Type B pancreatic cell (in vitro differentiated cells): Measurements from ENCODE around the gene MOV10. TPM values are rescaled to one million over a fixed set of nuclear protein-coding genes. Genes with fewer than 3 reads are reported as not detected.

Source experiments
- DNase-seq: peaks from one replicate; pipeline ENCODE4 v3.0.0; 2021; ENCODE audit warnings: mixed read lengths; ENCODE audit not compliant: unreplicated experiment; ENCODE audit errors: extremely low spot score
- H3K27ac Mint-ChIP-seq: 2 replicates; pipeline ENCODE4 v1.8.0; 2021; ENCODE audit warnings: mild to moderate bottlenecking, mixed read lengths
- H3K27me3 Mint-ChIP-seq: 2 replicates; pipeline ENCODE4 v1.8.0; 2021; ENCODE audit warnings: mixed read lengths
- H3K36me3 Mint-ChIP-seq: 2 replicates; pipeline ENCODE4 v1.8.0; 2021; ENCODE audit warnings: mixed read lengths
- H3K4me1 Mint-ChIP-seq: one replicate; pipeline ENCODE4 v1.8.0; 2021; ENCODE audit warnings: mixed read lengths; ENCODE audit not compliant: unreplicated experiment
- H3K4me3 Mint-ChIP-seq: 2 replicates; pipeline ENCODE4 v1.8.0; 2021; ENCODE audit warnings: mild to moderate bottlenecking, mixed read lengths
- H3K9me3 Mint-ChIP-seq: 2 replicates; pipeline ENCODE4 v1.8.0; 2021; ENCODE audit warnings: mixed read lengths
- CTCF ChIP-seq: fragments of 200-600 bp; sonication (generic); conservative IDR thresholded peaks from 2 replicates; pipeline ENCODE4 v1.5.0; 2021; ENCODE audit warnings: antibody characterized with exemption, mild to moderate bottlenecking
- total RNA-seq: library from RNA; stranded (reverse); gene quantifications from 2 replicates; pipeline ENCODE4 v1.2.1, GENCODE V29; 2021; ENCODE audit warnings: low replicate concordance

Gene MOV10
- total RNA-seq, 1 donor from 2014 or later: 113 TPM

- H3K36me3 Mint-ChIP-seq: peaks cover 24% of the 10 kb centered on the region
- H3K27ac Mint-ChIP-seq: no peak overlapping the region
- TF ChIP-seq CTCF: no peak
- H3K27me3 Mint-ChIP-seq: no peaks in the 10 kb centered on the region
- peaks cover 22% of the 10 kb centered on the region for H3K4me1 Mint-ChIP-seq
- H3K9me3 Mint-ChIP-seq: no peaks in the 10 kb centered on the region
- no peak for DNase-seq
- no peak overlapping the region for H3K4me3 Mint-ChIP-seq
These were observed 45.2 kb upstream of the MOV10 start for GRCh38 chr1:112629256-112629655.

- H3K4me1 Mint-ChIP-seq: peaks cover 21% of the 10 kb centered on the region
- TF ChIP-seq CTCF: no peak
These were observed 40.8 kb upstream of the MOV10 start for GRCh38 chr1:112633628-112634027.

GRCh38 chr1:112634367-112634766, 40.1 kb upstream of the MOV10 start:
- H3K4me1 Mint-ChIP-seq: peaks cover 21% of the 10 kb centered on the region
- DNase-seq: no peak
- H3K9me3 Mint-ChIP-seq: no peaks in the 10 kb centered on the region
- H3K4me3 Mint-ChIP-seq: no peak overlapping the region
- H3K27me3 Mint-ChIP-seq: no peaks in the 10 kb centered on the region
- no peak overlapping the region for H3K27ac Mint-ChIP-seq
- no peak for TF ChIP-seq CTCF
- peaks cover 26% of the 10 kb centered on the region for H3K36me3 Mint-ChIP-seq

More at GRCh38 chr1:112633628-112634027, 40.8 kb upstream of the MOV10 start:
- Mint-ChIP-seq H3K27me3 (no peaks in the 10 kb centered on the region), H3K9me3 (no peaks in the 10 kb centered on the region), H3K36me3 (peaks cover 25% of the 10 kb centered on the region), H3K4me3 (no peak overlapping the region), H3K27ac (no peak overlapping the region)
- DNase-seq: no peak

GRCh38 chr1:112636056-112636455, 38.4 kb upstream of the MOV10 start:
- Mint-ChIP-seq H3K27me3 (no peaks in the 10 kb centered on the region), H3K4me1 (peaks cover 21% of the 10 kb centered on the region), H3K27ac (no peak overlapping the region), H3K36me3 (peaks cover 21% of the 10 kb centered on the region), H3K4me3 (no peak overlapping the region), H3K9me3 (no peaks in the 10 kb centered on the region)
- no peak for TF ChIP-seq CTCF
- DNase-seq: no peak

- TF ChIP-seq CTCF: no peak
- Mint-ChIP-seq H3K36me3 (peaks cover 18% of the 10 kb centered on the region), H3K4me1 (peaks cover 21% of the 10 kb centered on the region), H3K27me3 (no peaks in the 10 kb centered on the region), H3K4me3 (no peak overlapping the region), H3K9me3 (no peaks in the 10 kb centered on the region), H3K27ac (peak overlapping the region; percentile 79)
- DNase-seq: no peak
These were observed 37.7 kb upstream of the MOV10 start for GRCh38 chr1:112636597-112637253.
